HepG2 (cell line): Measurements from ENCODE around the gene ESYT1. TPM values are rescaled to one million over a fixed set of nuclear protein-coding genes. Genes with fewer than 3 reads are reported as not detected.
A peak's percentile ranks its signal among the peaks of the same experiment; 100 is the strongest.

ENCODE experiments used
- AFF4 ChIP-seq: sonication (generic); formaldehyde crosslinking; IDR thresholded peaks from 2 replicates; pipeline ENCODE4 v1.4.0; 2020; ENCODE audit warnings: missing genetic modification reagents
- CEBPZ ChIP-seq: IDR thresholded peaks from 2 replicates; pipeline ENCODE4 v1.6.1; 2012; ENCODE audit warnings: low read length, improper control_type of control experiment
- HNRNPUL1 ChIP-seq: fragments of 200-400 bp; formaldehyde crosslinking; IDR thresholded peaks from 2 replicates; pipeline ENCODE4 v1.6.1; 2017; ENCODE audit warnings: low read depth, mild to moderate bottlenecking, low read length, moderate library complexity
- MIXL1 ChIP-seq: IDR thresholded peaks from 2 replicates; pipeline ENCODE4 v1.6.1; 2016
- NONO ChIP-seq, 2 experiments: fragments of 450-650 bp in 1 of 2; sonication (generic) in 1 of 2; formaldehyde crosslinking in 1 of 2; IDR thresholded peaks in 1 of 2; conservative IDR thresholded peaks in 1 of 2; 2 replicates each; pipeline versions ENCODE4 v1.6.1 to v1.8.0; 2017 to 2022; ENCODE audit warnings: mild to moderate bottlenecking in 1 of 2, missing genetic modification reagents in 1 of 2, moderate library complexity in 1 of 2
- SNAPC2 ChIP-seq: sonication (generic); formaldehyde crosslinking; IDR thresholded peaks from 2 replicates; pipeline ENCODE4 v1.8.1; 2022; ENCODE audit warnings: mild to moderate bottlenecking, missing genetic modification reagents
- SRSF4 ChIP-seq: fragments of 200-400 bp; formaldehyde crosslinking; IDR thresholded peaks from one replicate; pipeline ENCODE4 v1.6.1; 2018; ENCODE audit warnings: mild to moderate bottlenecking, low read depth, low read length, moderate library complexity; ENCODE audit not compliant: poor library complexity, severe bottlenecking
- THAP9 ChIP-seq: sonication (generic); formaldehyde crosslinking; IDR thresholded peaks from 2 replicates; pipeline ENCODE4; 2020; ENCODE audit warnings: missing genetic modification reagents, mild to moderate bottlenecking, borderline replicate concordance
- ZNF205 ChIP-seq: IDR thresholded peaks from 2 replicates; pipeline ENCODE4 v1.6.1; 2018; ENCODE audit warnings: missing biosample characterization, missing genetic modification reagents
- ZNF431 ChIP-seq: sonication (generic); formaldehyde crosslinking; IDR thresholded peaks from 2 replicates; pipeline ENCODE4 v1.9.0; 2022; ENCODE audit warnings: missing genetic modification reagents, low read depth, mild to moderate bottlenecking, borderline replicate concordance
- ZNF558 ChIP-seq: sonication (generic); formaldehyde crosslinking; IDR thresholded peaks from 2 replicates; pipeline ENCODE4 v1.9.0; 2022; ENCODE audit warnings: mild to moderate bottlenecking, missing genetic modification reagents, borderline replicate concordance
- ZNF788 ChIP-seq: sonication (generic); formaldehyde crosslinking; IDR thresholded peaks from 2 replicates; pipeline ENCODE4 v1.5.0; 2020; ENCODE audit warnings: mild to moderate bottlenecking, missing genetic modification reagents, borderline replicate concordance
- ZNF816 ChIP-seq: sonication (generic); formaldehyde crosslinking; IDR thresholded peaks from 2 replicates; pipeline ENCODE4 v1.8.0; 2022; ENCODE audit warnings: missing genetic modification reagents, mild to moderate bottlenecking, borderline replicate concordance
- ZXDC ChIP-seq: sonication (generic); formaldehyde crosslinking; IDR thresholded peaks from 2 replicates; pipeline ENCODE4 v1.5.0; 2020; ENCODE audit warnings: mild to moderate bottlenecking, missing genetic modification reagents
- polyA plus RNA-seq, 8 experiments: library from polyadenylated mRNA; depleted of rRNA in 3 of 8; stranded (reverse) in 7 of 8; unstranded in 1 of 8; fragments of >200 nt; fragmentation: Illumina TruSeq in 4 of 8; extraction: Trizol in 4 of 8; gene quantifications; 2 replicates each; pipeline versions ENCODE4 v1.2.1 to v1.2.3, GENCODE V29; 2011 to 2016; ENCODE audit warnings: low read depth in 4 of 8, missing spikeins in 1 of 8, mixed read lengths in 1 of 8; ENCODE audit not compliant: insufficient read depth in 1 of 8
- total RNA-seq, 5 experiments: library from RNA; depleted of rRNA; stranded (reverse); fragments of >200 nt; fragmentation: Illumina TruSeq; extraction: Trizol; gene quantifications; 2 replicates each; pipeline ENCODE4 v1.2.3, GENCODE V29; 2016; ENCODE audit warnings: low read depth in 1 of 5

ESYT1 gene
- total and polyA plus RNA-seq, 2 of the 13 experiments (the other 11 are each of a cell fraction or from before 2014, with no cell fraction given), result 66.9 to 71.0 TPM

- TF ChIP-seq SRSF4 (no peak), ZXDC (CRISPR knock-in tag) (no peak; the same call in 1 of the 2 replicates), ZNF816 (no peak), AFF4 (CRISPR knock-in tag) (no peak), ZNF558 (no peak; the same call in 1 of the 2 replicates), SNAPC2 (no peak), ZNF788 (CRISPR knock-in tag) (peak; percentile 57; the same call in 1 of the 2 replicates), HNRNPUL1 (no peak), ZNF431 (CRISPR knock-in tag) (no peak), THAP9 (CRISPR knock-in tag) (peak; percentile 80; the same call in 1 of the 2 replicates), NONO (IDR thresholded peaks at IDR 0.05) (no peak), NONO (CRISPR knock-in tag; conservative IDR thresholded peaks at IDR 0.05) (peak; percentile 47; the same call in 1 of the 2 replicates), CEBPZ (no peak), MIXL1 (CRISPR knock-in tag) (no peak), ZNF205 (CRISPR knock-in tag) (peak; percentile 80)
These were observed 62.0 kb downstream of the ESYT1 start (continued) for GRCh38 chr12:56189918-56190694.
